ENCODE data around the gene RRP15.

The RRP15 gene

DNA sequence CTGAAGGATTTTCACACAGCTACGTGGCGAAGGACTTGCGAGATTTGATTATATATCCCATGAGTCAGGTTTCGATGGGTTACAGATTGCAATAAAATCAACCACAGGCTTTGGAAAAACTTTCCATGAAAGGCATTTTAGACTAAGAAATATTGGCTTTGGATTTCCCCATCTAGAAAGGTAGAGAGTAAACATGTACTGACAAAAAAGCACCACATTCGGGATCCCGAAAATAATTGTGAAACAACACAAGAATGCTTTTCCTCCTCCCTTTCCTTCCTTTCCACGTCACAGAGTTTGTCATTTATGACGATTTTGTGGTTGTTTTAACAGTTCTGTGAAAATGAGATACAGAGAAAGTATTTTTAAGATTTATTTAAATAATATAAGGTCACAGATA, 98.6 kb downstream of the RRP15 start:
- TF ChIP-seq POLR2A (IDR thresholded peaks at IDR 0.05; ENCODE audit: low read depth, low read length): no peak
- no peak for TF ChIP-seq POLR2AphosphoS5 (IDR thresholded peaks at IDR 0.05; ENCODE audit: low read depth, low read length)
- no peak for TF ChIP-seq TAF1 (IDR thresholded peaks at IDR 0.05; ENCODE audit: borderline replicate concordance, low read depth, low read length)
- FAIRE-seq: no peak
- DNase-seq (ENCODE audit: insufficient read length): no peak

- DNase-seq (ENCODE audit: insufficient read length) (no peak), FAIRE-seq (no peak)
- TF ChIP-seq POLR2A (IDR thresholded peaks at IDR 0.05; ENCODE audit: low read depth, low read length) (no peak), TAF1 (IDR thresholded peaks at IDR 0.05; ENCODE audit: borderline replicate concordance, low read depth, low read length) (no peak), POLR2AphosphoS5 (IDR thresholded peaks at IDR 0.05; ENCODE audit: low read depth, low read length) (no peak)
Measured at GRCh38 chr1:218384581-218384993, 99.5 kb downstream of the RRP15 start.
